ENCODE results near the gene EPB41.

EPB41 gene

DNA sequence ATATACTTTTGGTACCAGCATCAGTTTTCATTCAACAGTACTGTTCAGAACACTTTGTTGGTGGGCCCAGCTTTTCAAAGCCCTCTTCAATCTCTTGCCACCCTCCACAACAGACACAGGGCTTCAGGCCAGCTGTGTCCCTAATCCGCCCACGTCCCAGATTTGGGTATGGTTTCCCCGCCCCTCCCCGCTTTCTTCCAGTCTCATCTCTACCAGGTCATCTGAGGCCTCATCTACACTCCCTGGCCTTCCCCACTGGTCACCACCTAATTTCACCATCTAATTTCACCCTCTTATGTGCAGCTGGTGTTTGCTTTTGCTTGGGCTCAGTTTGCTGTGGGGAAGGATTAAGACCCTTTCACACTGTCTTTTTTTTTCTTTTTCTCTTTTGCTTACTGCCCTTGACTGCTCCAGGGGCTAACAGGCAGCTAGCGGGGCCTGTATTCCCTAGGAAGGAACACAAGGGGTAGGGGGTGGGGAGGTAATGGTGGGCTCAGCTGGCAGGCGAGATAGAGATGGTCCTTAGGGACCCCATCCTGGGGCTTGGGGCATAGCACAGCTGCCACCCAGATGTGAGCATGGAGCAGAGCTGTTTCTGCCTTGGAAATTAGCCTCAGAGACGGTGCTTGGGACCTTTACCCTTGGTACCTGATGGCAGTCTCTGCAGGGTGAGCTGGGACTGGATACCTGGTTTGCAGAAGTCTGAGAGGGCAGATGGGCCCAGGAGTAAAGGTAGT lies 3.8 kb upstream of the EPB41 start:
- H3K27ac ChIP-seq, result no peak overlapping the region
- TF ChIP-seq, protein P1, sequence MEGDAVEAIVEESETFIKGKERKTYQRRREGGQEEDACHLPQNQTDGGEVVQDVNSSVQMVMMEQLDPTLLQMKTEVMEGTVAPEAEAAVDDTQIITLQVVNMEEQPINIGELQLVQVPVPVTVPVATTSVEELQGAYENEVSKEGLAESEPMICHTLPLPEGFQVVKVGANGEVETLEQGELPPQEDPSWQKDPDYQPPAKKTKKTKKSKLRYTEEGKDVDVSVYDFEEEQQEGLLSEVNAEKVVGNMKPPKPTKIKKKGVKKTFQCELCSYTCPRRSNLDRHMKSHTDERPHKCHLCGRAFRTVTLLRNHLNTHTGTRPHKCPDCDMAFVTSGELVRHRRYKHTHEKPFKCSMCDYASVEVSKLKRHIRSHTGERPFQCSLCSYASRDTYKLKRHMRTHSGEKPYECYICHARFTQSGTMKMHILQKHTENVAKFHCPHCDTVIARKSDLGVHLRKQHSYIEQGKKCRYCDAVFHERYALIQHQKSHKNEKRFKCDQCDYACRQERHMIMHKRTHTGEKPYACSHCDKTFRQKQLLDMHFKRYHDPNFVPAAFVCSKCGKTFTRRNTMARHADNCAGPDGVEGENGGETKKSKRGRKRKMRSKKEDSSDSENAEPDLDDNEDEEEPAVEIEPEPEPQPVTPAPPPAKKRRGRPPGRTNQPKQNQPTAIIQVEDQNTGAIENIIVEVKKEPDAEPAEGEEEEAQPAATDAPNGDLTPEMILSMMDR (IDR thresholded peaks at IDR 0.05), result no peak
- no peak for DNase-seq (ENCODE audit: low spot score)
- no peak overlapping the region for H3K4me3 ChIP-seq

DNA sequence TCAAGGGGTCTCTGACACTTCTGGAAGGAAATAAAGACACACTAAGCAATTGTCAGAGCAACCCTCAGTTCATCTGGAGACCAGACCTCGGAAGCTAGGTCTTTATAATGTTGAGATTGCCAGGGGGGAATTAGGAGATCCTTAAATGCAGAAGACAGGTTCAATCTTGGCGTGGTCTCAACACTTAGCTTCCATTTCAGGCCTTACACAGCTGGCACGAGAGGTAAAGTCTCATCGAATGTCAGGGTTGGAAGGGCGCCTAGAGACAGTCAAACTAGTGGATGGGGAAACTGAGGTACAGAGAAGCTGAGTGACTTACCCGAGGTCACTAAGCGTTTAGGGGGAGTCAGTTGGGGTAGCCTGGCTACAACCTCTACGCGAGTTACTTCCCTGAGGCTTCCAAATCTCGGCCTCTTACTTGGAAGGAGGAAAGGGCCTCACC lies 562 bp upstream of the EPB41 start:
- TF ChIP-seq, protein P1 (IDR thresholded peaks at IDR 0.05), result no peak
- DNase-seq (ENCODE audit: low spot score), result no peak
- peak overlapping the region; percentile 84 for H3K4me3 ChIP-seq
- H3K27ac ChIP-seq, result peak overlapping the region; percentile 9 to 44

DNA sequence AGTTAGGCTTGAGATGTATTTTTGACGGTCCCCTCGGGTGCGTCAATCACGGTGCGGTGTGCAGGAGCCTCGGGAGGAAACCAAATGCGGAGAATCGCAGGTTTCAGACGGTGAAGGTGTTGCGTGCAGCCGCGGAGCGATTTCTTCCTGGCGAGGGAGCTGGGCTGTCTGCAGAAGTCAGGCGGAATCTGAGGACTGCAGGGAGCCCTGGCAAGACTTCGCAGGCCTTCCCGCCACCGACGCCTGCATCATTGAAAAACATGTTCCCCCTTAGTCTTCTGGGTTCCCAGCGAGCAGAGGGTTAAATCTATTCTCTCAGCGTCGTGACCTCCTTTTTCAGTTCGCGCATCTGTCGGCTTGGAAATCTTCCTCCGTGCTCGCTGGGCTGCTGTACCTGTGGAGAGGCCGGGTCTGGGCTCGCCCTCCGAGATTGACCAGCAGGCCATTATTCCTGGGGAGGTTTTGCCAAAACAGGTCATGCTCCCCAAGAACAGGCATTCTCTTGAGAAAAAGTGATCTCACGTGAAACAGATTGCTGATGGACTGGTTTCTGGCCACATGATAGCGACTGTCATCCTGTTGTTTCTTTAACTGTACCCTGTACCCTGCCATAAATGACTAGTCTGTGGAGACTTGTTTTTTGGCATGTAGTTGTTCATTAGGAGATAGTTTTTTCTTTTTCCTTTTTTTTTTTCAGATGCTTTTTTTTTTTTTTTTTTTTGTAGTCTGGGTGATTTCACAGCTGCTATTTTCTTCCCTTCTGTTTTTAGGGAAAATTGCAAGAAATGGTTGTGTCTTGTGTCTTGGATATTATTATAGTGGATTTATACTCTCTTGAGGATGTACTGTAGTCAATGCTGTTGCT lies 894 bp downstream of the EPB41 start:
- DNase-seq (ENCODE audit: low spot score), result no peak
- no peak overlapping the region for H3K27ac ChIP-seq
- TF ChIP-seq, protein P1 (IDR thresholded peaks at IDR 0.05), result no peak
- H3K4me3 ChIP-seq, result peak overlapping the region; percentile 84

DNA sequence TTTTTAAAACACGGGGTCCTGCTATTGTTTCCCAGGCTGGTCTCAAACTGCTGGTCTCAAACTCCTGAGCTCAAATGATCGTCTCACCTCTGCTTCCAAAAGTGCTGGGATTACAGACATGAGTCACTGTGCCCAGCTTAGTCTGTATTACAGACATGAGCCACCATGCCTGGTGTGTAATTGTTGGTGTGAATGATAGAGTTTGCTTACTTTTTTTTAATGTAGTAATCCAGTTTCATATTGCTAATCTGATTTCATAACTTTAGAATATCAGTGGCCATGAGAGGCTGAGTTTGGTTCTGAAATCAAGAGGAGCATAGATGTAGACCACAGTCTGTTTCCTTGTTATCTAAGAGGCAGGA lies 3.4 kb downstream of the EPB41 start:
- TF ChIP-seq, protein P1 (IDR thresholded peaks at IDR 0.05), result no peak
- no peak for DNase-seq (ENCODE audit: low spot score)
- Histone ChIP-seq H3K4me3 (no peak overlapping the region), H3K27ac (no peak overlapping the region)

DNA sequence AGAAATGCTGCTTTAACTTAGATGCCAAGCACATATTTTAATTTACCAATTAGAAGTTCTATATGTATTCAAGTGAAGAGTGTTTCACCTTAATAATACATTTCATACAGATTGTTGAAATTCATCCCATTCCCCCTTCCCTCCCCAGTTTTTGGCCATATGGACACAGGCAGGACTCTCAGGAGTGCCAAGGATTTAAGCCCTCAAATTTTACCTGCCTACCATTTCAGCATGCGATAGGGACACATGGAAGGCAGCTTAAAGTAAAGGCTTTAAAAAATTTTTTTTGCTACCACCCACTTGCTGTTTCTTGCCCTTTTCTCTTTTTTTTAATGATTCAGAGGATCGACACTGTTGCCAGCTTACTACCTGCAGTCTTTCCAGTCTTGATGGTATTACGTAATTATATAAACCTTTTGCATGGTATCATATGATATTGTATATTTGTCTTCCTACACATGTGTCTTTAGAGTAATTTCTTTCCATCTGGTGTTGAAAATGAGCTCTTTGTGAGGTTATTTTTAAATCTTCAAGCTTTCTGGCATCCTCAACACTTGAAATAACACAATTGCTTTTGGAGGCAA lies 7.0 kb downstream of the EPB41 start:
- H3K27ac ChIP-seq, result no peak overlapping the region
- no peak overlapping the region for H3K4me3 ChIP-seq
- DNase-seq (ENCODE audit: low spot score), result no peak
- TF ChIP-seq, protein P1 (IDR thresholded peaks at IDR 0.05), result no peak

DNA sequence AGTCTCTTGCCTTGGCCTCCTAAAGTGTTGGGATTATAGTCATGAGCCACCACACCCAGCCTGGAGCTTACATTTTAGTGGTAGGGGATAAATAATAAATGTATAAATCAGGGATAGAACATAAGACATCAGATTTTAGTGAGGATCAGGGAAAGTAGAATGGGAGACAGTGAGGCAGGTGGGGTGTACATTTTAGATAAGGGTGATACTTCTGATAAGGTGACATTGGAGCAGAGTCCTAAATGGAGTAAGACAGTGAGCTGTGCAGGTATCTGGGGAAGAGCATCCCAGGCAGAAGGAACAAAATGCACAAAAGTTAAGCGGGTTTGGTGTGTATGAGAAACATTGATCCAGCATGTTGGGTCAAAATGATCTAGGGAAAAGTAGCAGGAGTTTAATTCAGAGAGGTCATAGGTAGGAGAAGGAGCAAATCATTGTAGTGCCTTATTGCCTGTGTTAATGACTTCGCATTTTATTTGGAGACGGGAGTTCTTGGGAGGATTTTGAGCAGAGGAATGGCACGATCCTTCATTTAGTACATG lies 11.1 kb downstream of the EPB41 start:
- TF ChIP-seq, protein P1 (IDR thresholded peaks at IDR 0.05), result no peak
- H3K27ac ChIP-seq, result no peak overlapping the region
- H3K4me3 ChIP-seq, result no peak overlapping the region
- DNase-seq (ENCODE audit: low spot score), result no peak

Data from coronary artery (tissue), 2 donors.